HG03571 (cell line): ENCODE data around the gene SERTAD3.

Experiments used
- ATAC-seq: cut with Tn5 transposase; IDR thresholded peaks from one replicate; pipeline ENCODE4 v1.9.1; 2021; ENCODE audit not compliant: unreplicated experiment

Gene SERTAD3

DNA sequence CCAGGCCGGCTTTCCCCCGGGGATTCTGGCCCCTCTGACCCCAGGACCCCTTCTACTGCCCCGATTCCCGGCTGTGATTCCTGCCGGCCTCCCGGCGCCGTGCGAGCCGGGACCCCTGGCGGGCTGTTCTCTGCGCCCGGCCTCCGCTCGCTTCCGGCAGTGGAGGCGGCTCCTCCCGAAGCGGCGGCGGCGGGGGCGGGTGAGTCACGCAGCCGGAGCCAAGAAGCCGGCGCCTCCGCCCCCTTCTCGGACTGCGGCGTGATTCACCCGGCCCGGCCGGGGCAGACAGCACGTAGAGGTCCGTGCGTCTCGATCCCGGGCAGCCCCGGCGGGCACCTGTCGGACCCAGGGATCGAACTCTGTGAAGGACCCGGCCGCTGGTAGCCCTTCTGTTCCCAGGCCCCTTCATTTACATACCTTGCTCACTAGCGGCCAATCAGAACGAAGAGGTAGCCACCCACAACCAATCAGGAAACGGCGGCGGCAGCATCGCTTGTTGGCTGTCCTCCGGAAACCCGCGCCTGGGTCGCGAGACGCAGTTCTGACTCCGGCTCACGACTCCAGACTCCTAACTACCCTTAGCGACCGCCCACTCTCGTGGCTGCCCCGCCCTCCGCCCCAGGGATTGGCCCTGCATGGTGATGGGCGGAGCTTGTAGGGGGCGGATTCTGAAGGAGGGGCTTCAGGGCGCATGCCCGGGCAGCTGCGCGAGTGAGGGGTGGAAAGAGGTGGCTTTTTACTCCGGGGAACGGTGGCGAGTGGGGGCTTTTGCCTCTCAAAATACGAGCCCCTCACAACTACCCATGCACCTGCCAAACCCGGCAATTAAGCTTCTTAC is 18.5 kb downstream of the SERTAD3 start, which contains the start of gene SERTAD1:
SERTAD1 (minus strand) TSS at position 543 of the 838 bp plus-strand sequence. CDS start 2,446 bp downstream, outside the sequence.
- ATAC-seq: peak; percentile 79

DNA sequence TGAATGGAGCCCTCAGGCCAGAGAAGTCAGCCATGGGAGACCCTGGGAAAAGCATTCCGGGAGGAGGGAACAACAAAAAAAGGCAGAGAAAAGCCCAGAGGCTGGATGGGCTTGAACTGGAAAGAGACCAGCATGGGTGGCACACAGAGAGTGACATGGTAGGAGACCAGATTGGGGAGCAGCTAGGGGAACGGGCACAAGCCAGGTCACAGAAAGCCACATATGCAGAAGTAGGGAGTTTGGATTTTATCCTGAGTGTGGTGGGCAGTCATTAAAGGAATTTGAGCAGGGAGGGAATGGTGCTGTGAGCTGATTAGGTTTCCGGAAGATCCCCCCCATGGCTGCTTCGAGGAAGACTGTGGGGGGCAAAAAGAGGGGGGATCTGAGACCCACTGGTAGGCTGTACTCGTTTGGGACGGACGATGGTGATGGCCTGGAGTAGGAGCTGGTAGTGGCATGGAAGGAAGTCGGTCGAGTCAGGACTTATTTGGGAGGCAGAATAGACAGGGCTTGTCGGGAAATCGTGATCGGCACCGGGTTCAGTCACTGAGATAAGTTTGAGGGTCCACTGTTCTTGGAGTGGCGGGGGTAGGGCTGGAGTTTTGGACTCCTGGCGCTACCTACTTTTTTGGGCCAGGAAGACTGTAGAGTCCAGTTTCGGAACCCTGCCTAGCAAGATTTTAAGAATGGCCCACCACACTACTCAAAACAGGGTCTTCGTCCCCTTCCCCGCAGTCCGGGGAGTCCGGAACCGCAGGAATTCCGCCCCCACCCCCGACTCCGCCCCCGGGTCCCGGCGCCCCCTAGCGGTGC is 19.3 kb downstream of the SERTAD3 start:
- no peak for ATAC-seq

DNA sequence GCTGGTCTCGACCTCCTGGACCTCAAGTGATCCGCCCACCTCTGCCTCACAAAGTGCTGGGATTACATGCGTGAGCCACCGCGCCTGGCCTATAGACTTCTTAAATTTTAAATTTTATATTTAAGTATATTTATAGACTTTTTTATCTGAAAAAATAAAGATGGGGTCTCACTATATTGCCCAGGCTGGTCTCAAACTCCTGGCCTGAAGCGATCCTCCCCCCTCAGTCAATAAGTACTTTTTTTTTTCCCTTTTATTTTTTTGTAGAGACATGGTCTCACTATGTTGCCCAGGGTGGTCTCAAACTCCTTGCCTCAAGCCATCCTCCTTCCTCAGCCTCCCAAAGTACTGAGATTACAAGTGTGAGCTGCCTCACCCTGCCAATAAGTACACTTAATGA is 20.2 kb downstream of the SERTAD3 start:
- no peak for ATAC-seq

DNA sequence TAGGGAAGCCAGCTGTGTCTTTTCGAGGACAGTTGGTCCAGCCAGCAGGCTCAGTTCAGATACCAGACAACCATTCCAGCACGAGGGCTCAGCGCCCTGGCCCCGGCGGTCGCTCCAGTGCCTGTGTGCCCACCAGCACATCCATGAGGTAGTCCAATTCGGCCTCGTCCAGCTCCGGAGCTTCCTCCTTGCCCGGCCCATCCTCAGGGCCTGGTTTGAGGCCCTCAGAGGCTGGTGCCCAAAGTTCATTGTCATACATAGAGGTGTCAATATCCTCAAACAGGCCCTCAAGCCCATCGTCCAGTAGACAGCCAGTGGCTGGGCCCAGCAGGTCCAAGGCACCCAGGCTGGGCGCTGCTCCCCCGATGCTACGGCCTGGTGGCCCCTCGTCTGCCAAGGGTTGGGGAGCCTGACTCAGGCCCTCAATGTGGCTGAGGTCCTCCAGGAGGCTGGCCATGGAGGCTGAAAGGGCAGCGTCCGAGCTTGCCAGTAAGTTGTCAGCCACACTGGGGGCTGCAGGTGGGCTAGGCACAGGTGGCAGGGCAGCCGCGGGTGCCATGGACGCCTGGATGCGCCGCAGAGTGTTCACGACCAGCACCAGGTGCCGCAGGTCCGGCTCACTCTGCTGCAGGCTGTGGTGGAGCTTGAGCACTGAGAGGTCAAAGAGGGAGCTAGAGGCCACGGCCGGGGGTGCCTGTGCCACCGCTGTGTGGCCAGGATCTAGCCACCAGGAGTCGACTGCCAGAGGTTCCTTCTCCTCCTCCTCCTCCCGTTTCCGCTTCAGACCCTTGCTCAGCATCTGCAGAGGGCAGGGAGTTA is 21.2 kb downstream of the SERTAD3 start:
- no peak for ATAC-seq

DNA sequence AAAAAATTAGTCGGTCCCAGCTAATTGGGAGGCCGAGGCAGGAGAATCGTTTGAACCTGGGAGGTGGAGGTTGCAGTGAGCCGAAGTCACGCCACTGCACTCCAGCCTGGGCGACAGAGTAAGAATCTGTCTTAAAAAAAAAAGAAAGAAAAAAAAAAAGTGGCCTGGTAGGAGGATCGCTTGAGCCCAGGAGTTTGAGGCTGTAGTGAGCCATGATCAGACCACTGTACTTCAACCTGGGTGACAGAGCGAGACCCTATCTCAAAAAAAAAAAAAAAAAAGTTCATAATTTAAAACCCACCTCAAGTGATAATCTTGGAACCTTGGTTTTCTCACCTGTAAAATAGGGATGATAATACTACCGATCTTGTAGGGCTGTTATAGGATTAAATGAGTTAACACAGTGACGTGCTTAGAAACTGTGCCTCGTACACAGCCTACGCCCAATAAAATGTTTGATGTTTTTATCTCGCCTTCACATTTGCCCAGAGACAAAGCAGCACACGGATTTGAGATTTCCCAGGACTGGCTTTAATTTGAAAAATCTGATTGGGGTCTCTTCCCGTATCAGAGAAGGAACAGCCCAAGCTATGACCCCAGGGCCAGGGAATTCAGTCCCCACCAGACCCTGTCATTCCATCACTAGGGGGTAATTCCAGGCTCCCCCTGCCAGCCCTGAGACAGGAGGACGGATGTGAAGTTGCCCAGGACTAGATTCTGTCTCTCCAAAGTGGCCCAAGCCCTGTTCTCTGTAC is 22.0 kb downstream of the SERTAD3 start:
- no peak for ATAC-seq

DNA sequence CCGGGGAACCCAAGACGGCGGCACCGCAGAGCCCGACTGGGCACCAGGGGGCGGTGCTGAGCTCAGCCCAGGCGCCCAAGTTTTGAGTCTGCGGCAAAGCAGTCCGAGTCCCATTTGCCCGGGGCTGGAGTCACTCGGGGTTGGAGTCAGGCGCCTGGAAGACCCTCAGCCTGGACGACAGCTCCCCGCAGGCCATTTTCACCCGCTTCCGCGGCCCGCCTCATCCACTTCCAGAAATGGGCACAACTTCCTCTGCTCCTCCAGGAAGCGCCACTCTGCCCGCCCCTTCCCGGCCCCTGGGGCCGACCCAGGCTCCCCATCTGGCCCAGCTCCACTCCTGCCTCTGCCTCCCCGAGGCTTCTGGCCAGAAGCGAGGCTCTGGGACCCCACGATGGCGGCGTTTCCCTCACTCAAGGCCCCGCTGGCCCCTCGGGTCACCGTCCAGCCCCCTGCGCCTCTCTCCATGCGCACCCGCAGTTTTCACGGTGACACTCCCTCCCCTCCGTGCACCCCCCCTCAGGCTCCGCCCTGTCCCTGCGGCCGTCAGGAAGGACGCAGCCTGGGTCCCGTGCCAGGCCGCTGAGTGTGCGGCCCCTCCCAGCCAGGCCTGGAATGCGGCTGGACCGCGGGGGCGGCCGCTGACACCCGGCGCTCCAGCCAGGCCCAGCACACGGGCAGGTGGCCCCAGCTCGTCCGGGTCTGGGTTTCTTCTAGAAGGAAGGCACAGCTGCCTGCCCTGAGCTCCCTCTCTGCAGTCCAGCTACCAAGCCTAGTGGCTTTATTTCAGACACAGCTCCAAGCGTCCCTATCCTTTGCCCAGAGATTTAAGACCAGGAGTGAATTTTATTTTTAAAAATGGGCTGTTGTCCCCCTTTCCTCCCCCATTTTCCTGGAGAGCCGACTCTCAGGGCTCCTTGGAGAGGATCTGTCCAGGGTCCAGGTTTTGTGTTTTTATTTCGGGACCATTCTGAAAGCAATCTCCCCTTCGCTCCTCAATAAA is 23.1 kb downstream of the SERTAD3 start:
- peak; percentile 30 for ATAC-seq

DNA sequence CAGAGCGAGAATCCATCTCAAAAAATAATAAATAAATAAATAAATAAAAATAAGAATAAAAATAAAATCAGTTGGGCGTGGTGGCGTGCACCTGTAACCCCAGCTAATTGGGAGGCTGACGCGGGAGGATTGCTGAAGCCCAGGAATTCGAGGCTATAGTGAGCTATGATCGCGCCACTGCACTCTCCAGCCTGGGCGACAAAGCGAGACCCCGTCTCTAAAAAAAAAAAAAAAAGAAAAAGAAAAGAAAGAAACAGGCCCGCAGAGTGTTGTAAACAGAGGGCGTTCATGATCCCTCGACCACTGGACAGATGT is 23.7 kb downstream of the SERTAD3 start:
- ATAC-seq: no peak

DNA sequence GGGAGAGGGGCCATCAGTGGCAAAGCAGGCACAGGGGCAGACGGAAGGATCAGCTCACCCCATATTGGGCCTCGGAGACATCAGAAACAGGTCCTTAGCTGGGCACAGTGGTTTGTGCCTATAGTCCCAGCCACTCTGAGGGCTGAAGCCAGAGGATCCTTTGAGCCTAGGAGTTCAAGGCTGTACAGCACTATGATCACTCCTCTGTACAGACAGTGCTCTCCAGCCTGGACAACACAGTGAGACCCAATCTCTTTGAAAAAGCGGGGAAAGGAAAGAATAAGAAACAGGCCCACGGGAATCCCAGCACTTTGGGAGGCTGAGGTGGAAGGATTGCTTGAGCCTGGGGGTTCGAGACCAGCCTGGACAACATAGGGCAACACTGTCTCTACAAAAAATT is 24.4 kb downstream of the SERTAD3 start:
- ATAC-seq: no peak

DNA sequence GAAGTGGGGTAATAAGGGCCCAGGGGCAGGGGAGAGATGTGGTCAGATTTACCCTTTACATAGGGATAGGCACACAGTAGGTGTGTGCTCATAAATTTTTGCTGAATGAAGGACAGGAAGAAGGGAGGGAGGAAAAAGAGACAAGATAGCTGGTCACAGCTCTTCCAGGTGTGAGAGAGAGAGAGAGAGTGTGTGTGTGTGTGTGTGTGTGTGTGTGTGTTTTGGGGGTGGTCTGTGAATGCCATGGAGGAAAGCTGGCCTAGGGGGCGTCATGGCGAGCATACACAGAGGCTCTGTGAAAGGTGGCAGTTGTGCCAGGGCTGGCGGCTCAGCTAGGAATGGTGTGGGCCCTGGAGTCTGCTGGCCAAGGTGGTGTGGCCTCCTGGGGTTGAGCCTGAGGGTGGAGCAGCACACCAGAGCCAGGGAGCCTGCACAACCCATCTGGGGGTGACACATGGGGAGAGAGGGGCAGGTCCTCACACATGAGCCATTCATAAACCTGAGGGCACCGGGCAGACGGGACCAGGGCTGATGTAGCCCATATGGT is 25.0 kb downstream of the SERTAD3 start:
- ATAC-seq: no peak

DNA sequence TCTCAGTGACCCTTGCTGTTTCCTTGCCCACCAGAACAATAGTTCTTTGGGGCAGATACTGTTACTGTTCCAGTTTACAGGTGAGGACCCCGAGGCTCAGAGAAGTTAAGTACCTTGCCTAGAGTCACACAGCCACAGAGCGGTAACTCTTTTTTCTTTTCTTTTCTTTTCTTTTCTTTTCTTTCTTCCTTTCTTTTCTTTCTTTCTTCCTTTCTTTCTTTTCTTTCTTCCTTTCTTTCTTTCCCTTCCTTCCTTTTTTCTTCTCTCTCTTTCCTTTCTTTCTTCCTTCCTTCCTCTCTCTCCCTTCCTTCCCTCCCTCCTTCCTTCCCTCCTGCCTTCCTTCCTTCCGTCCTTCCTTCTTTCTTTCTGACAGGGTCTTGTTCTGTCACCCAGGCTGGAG is 26.1 kb downstream of the SERTAD3 start:
- no peak for ATAC-seq

DNA sequence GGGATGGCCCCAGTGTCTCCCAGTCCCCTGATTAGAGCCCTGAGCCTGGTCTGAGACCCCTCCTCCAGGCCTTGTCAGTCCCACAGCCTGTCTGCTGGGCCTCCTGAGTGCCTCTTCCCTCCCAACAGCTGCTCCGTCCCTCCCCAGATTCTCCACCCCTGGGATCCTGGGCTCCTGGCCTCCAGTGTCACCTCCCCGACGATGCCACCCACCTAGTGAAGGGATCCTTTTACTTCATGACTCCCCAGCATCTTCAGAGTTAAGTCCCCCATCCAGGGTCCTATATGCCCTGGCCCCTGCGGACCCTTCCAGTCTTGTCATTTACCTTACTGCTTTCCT is 26.5 kb downstream of the SERTAD3 start:
- ATAC-seq: no peak

DNA sequence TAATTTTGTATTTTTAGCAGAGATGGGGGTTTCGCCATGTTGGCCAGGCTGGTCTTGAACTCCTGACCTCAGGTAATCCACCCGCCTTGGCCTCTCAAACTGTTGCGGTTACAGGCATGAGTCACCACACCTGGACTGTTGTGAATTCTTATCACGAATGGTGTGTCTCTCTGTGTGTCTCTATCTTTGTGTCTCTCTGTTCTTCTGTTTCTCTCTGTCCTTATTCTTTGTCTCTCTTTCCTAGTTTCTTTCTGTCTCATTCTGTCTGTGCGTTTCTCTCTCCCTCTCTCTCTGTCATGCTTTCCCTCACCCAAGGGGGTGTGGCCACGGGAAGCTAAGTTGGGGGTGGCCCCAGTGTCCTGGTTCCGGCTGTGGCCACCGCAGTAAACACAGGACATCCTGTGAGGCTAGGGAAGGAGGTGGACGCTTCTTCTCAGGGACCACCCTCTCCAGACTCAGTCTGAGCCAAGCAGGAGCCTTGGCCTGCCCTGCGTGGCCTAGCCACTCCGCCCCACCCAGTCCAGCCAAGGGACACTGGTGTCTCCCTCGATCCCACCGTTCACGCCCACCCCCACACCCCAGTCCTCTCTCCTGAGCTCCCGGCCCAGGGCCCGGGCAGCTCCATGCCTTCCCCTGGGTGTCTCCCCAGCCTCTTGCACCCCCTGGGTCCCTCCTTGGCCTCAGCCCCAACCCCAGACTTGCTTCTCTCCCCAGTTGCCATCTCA is 27.1 kb downstream of the SERTAD3 start:
- ATAC-seq: no peak

DNA sequence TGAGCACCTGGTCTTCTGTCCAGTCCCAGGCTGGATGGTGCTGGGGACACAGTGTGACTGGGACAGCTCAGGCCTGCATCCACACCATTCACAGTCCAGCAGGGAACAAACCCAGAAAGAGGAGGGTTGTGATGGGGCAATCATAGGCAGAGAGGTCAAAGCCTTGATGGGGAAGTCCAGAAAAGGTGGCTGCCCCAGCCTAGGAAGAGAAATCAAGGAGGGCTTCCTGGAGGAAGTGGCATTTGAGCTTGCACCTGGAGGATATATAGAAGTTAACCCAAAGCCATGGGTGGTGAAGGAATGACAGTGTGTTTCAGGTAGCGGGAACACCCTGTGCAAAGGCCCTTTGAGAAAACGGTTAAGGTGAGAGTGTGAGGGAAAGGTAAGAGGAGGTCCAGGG is 28.4 kb downstream of the SERTAD3 start:
- no peak for ATAC-seq

DNA sequence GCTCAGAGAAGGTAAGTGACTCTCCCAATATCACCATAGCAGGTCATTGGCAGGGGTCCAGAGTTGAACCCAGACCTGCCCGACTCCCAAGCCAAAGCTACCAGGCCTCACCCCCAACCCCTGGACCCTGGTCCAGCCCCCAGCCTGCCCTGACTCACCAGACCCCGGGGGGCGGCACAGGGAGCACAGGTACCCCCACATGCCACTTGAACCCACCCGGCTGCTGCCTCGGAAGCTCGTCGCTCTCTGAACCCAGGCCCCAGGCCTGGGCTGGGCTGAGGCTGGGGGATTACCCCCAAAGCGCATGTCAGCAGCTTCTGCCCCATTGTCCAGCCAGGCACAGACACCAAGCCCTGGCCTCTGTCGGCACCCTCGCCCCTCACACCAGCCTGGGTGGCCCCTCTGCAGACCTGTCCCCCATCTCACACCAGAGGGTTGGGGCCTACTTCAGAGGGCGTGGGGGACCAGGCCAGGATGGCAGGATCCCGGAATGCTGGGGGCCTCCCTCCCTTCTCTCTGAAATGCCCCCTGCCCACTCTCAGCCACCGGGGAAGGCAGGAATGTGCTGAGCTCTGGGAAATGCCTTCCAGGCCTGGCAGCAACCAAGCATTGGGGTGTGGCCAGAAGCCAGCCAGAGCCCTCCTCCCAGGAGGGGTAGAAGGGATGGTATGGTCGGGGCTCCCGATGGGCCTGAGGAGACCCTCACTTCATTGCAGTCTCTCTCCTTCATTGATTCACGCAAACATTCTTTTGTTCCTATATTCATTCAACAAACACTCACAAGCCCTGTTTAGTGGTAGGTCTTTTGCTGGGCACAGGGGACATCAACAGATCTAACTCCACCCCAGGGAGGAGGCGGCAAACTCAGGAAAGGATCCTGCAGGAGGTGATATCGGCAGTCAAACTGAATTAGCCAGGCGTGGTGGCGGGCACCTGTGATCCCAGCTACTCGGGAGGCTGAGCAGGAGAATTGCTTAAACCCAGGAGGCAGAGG is 29.3 kb downstream of the SERTAD3 start:
- ATAC-seq: no peak

DNA sequence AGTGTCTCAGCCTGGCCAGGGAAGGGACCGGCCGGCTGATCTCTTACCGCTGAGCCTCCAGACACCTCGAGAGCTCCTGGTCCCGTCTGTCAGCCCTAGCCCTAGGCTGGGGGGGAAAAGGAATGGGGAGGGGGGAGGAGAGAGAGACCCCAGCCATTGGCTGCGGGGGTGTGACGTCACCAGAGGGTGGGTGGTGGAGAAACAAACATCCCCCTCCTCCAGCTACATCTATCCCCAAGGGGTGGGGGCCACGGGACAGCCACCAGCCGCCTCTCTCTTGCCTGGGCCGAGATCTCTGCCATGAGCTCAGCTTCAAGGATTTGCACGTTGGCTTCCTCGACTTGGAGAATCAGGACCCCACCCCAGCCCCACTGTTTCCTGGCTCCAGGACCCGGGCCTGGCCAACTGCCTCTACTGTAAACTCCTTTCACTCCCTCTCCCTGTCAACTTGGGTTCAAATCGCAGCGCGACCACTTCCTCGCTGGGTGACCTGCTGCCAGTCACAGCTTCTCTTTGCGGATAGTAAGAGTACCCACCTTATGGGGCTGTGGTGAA is 30.8 kb downstream of the SERTAD3 start, which contains the start of gene PRX:
PRX (minus strand) TSS at position 88 of the 555 bp plus-strand sequence. CDS start 5,446 bp downstream, outside the sequence.
- ATAC-seq: no peak

DNA sequence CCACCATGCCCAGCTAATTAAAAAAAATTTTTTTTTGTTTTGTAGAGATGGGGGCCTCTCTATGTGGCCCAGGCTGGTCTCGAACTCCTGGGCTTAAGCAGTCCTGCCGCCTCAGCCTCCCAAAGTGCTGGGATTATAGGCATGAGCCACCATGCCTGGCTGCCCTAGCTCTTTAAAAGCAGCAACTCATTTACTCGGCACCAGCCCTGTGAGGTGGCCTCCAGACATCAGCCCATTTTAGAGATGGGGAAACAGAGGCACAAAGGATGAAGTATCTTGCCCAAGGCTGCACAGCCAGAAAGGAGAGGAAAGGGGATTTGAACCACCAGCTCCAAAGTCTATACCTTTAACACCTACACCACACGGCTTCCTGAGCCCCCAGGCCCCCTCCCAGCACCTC is 31.3 kb downstream of the SERTAD3 start:
- no peak for ATAC-seq

DNA sequence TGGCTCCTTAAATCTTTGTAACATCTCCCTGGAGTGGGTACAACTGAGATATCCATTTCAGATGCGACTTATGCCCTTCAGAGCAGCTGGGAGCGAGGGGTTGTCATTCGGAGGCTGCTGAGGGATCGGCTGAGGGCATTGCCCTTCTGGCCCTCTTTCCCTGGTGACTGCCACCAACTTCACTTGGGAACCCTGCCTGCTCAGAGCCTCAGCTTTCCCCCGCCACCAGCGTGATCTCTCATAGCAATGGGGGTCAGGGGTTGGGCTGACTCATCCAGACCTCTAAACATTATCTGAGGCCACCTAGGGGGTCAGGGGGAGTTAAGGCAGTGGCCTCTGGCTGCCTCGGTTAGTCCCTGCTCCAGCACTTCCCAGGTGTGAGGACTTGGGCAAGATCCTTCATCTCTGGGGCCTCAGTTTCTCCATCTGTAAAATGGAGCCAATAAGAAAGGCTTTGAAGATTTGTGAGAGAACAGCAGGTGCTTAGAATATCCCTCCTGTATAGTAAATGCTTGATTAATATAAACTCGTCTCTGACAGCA is 32.1 kb downstream of the SERTAD3 start:
- ATAC-seq: no peak
